A172 (cell line): ENCODE data around the gene NTM. TPM values are rescaled to one million over a fixed set of nuclear protein-coding genes. Genes with fewer than 3 reads are reported as not detected.
"Not testable (repeated sequence)": the region's sequence is repeated elsewhere in the genome, so short reads cannot be mapped to it uniquely, and the experiment has no call there.

ENCODE experiments used
- DNase-seq: peaks from one replicate; pipeline ENCODE4 v3.0.0-alpha.2; 2015; ENCODE audit warnings: low spot score
- total RNA-seq: library from RNA; depleted of rRNA; stranded (reverse); fragments of >200 nt; shearing (Covaris generic); gene quantifications from 2 replicates; pipeline ENCODE4 v1.2.3, GENCODE V29; 2014; rRNA removed

Gene NTM
- 1.4 and 2.9 TPM in 2 replicates for total RNA-seq

DNA sequence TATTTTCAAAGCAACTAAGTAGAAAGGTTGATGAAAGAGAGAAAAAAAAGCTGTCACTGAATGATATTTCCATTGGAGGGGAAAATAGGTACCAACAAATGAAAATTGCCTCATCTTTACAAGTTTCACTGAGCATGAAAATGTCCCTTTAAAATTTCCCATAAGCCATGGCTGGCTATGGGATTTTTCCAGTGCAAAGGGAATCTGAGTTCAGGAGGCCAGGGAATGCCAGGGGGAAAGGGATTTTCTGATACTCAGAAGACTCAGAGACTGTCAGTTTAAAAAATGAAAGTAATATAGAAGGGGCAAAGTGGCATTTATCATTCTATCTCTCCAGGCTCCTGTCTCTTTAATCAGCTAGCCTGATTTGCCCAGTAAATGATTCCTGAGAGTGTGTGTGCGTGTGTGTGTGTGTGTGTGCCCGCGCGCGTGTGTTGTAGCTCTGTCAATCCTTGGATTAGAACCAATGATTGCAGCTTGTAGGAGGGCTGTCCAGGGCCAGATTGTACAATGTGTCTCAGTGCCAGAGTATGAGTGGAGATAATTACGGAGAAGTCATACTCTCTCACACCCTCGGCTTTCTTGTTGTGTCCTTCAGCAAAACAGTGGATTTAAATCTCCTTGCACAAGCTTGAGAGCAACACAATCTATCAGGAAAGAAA is at the start of gene NTM:
Gene NTM, plus strand, starts transcription at position 526 of the 662 bp plus-strand sequence.
- no peak for DNase-seq

DNA sequence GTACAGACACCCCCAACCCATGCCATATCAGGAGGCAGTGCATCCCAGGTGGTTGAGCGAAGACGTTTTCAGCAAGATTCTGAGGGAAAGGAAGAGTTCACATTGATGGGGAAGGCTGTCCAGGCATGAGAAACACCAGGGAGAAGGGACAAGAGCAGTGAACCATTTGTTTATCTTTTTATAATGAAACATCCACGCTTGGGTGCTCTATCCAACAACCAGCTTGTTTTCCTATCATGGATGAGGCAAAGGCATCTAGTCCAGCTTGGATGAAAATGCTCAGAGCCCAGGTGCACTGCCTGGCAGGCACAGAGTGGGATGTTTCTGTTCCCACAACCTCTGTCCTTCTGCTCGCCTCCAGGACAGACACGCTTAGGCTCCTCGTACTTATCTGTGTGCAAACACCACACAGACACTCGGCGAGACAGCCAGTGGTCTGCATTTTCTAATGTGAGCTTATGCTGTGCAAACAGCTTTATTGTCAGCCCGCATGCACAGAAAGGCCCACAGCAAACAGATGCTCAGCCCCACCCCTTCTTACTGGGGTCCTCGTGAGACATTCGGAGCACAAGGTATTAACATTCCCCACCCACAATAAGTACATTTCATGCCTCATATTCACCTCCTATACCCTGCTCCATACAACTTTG is 45.4 kb upstream of the NTM start:
- no peak for DNase-seq

DNA sequence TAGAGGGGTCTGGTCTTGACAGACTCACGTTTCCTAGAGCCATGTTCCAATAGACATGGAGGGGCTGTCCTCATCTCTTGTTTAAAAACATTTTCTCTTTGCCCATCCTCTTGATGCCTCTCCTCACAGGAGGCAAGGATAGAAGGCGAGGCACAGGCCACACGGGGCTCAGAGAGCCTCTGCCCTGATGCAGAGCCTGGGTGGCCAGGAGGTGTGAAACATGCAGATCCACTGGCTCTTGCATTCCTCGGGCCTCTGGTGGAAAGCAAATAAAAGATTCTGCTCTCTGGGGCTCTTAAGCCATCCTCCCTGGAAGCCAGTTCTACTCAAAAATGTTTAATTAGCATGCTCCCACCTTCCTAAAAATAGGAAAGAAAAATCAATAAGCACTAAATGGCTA is 43.6 kb upstream of the NTM start:
- DNase-seq: no peak

DNA sequence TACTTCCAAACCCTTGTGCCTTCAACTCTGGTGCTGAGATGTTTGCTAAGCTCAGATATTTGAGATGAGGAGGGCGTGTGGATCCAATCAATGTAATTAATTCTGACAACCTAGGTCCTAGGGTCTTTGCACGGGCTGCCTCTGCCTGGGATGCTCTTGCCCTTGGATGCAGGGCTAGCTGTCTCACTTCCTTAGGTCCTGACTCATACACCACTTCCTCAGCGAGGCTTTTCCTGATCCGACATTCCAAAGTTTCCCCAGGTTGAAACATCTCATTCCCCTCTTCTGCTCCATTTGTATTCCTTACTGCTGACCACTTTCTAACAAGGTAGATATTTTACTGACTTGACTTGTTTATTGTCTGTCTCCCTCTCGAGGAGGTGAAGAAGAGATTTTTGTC is 43.0 kb upstream of the NTM start:
- no peak for DNase-seq

DNA sequence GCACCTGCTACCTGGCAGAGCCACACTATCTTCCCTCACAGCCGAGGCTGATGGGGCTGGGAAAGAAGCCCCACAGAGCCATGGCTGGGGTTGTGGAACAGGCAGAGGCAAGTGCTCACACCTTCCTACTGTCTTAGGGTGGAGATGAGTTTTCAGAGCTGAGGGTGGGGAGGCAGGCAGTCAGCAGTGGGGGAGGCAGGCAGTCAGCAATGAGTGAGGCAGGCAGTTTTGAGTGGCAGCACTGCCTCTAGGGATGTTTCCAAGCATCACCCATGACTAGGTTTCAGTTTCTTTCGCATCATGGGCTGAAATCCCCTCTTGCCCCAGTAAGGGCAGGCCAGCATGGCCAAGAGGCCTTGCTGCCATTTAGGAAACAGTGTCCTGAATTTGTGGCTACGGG is 41.6 kb upstream of the NTM start:
- no peak for DNase-seq

DNA sequence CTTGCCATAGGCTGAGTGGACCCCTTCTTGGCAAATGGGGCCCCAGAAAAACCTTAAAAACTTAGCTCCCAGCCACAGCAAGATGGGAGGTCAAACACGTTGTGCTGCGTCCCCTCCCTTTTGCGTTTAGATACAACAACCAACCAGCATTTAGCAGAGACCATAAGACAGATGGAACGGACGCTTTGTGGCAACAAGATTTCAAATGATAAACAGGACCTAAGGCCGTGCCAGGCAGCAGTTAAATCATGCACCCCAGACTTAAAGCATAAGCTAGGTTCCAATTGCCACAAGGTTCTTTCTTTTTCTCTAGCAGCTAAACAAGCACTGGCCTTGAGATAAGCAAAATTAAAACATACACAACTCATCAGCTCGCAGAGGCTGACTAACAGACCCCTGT is 39.4 kb upstream of the NTM start:
- no peak for DNase-seq

GRCh38 chr11:131331546-131331945 is 38.9 kb upstream of the NTM start:
- DNase-seq: no peak

GRCh38 chr11:131334601-131335000 is 35.8 kb upstream of the NTM start:
- DNase-seq: no peak

GRCh38 chr11:131341900-131342299 is 28.5 kb upstream of the NTM start:
- DNase-seq: not testable (repeated sequence)

DNA sequence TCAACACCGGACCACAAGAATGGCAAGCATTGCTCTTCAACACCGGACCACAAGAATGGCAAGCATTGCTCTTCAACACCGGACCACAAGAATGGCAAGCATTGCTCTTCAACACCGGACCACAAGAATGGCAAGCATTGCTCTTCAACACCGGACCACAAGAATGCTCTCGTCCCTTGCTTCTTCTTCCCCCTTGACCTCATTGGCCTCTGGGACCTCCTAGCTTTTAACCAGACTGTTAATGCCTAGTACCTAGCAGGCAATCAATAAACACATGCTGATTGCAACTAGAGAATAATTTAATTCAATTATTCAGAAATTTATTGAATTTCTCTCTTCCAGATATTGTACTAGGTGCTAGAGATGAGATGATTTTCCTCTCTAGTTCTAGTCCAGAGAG is 28.0 kb upstream of the NTM start:
- DNase-seq: not testable (repeated sequence)

- no peak for DNase-seq
Measured at GRCh38 chr11:131345406-131345805, 25.0 kb upstream of the NTM start.

DNA sequence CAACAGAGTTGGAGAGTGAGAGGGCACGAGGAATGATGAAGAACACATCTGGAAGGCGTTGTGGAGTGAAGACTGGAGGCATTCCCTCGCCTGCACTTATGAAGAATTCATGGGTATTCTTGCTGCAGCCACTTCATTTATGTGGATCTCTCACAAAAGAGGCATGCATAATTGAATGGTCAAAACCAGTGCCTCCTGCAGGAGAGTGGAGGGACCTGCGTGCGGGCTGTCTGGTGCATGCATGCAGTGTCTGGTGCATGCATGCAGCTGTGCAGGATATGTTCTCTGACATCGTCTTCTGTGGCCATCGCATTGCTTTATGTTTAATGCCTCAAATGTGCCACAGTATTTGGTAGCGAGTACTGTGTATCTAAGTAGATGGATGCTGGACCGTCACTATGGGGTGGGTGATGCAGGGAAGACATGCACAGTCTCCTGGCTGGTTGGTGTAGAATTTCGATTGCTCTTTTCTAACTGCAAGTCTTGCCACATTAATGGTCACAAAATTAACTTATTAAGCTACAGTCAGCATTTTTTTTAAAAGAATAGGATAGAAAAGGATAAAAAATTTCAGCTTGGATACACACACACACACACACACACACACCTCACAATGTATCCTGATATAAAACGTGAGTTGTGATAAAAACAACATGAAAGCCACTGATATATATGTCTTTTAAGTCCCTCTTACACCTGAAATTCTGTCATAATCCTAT is 20.9 kb upstream of the NTM start:
- DNase-seq: no peak

DNA sequence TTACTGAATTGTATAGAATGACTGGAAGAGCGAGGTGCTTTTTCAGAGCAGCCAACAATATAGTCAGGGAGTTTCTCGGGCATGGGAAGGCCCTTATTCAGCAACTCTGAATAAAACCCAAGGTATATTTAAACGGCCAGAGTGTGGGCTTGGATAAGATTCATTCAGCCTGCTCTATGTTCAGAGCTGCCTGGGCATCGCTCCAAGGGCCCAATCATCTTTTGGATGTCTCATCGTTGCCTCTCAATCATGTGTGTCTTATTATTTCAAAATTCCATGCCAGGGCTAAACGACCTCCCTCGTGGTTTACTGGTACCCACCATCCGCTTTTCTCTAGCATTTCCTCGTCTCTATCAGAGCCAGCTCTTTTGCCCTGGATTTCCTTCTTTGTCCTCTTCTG is 19.5 kb upstream of the NTM start:
- no peak for DNase-seq

- DNase-seq: no peak
Measured at GRCh38 chr11:131351848-131352247, 18.6 kb upstream of the NTM start.

- DNase-seq: no peak
Measured at GRCh38 chr11:131353766-131354165, 16.6 kb upstream of the NTM start.

DNA sequence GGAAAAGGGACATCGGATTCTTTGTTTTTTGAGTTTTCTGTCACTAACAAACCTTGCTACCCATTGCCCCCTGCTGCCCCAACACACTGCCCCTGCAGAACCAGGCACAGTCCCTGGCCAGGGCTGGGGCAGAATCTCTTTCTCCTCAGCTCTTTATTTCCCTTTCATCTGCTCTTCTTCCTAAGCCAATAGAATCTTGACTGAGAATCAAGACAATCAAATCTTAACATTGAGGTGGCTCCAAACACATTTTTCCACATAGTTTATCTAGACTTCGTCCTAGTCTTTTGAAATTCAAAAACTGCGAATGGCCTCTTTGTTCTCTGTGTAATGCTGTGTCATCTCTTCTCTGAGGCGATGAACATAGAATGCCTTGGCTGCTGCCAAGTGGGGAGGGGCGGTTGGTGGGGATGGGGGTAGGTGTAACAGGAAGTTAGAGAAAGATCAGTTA is 16.1 kb upstream of the NTM start:
- no peak for DNase-seq

- DNase-seq: no peak
Measured at GRCh38 chr11:131356206-131356605, 14.2 kb upstream of the NTM start.

DNA sequence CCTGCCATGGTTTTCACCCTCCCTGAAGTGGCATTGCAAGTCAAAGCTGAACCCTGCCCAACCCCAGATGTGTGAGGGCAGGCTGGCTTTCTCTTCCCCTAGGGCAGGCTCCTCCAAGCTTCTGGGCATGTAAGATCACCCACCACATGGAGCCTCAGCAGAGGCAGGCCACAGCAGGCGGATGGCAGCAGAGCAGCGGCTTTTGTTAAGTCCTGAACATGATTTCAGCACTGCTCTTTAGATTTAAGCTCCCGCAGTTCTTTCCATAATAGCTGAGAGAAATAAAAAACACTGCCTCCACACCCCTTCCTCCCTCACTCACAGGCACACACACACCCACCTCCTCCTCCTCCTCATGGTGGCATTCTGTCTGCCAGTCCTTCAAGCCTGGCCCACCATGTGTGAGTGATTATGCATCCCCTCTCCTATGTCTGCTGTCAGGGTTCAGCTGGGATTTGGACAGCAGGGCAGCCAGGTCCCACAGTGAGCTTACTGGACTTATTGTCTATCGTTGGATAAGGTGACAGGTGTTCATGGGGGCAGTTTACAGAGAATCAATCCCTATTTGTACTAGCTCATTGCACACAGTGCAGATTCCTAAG is 5.0 kb upstream of the NTM start:
- DNase-seq: no peak

GRCh38 chr11:131370901-131371790 is 731 bp downstream of the NTM start:
- DNase-seq: no peak

- DNase-seq: no peak
Measured at GRCh38 chr11:131371791-131372104, 1.3 kb downstream of the NTM start.

GRCh38 chr11:131372234-131372962 is 2.0 kb downstream of the NTM start:
- no peak for DNase-seq
